HG03520 (cell line): ENCODE measurements around the gene PIN1.
"Not testable (repeated sequence)": the region's sequence is repeated elsewhere in the genome, so short reads cannot be mapped to it uniquely, and the experiment has no call there.

Experiments used
- ATAC-seq: cut with Tn5 transposase; IDR thresholded peaks from one replicate; pipeline ENCODE4 v1.9.1; 2021; ENCODE audit warnings: mild to moderate bottlenecking, moderate library complexity; ENCODE audit not compliant: unreplicated experiment

PIN1 gene

DNA sequence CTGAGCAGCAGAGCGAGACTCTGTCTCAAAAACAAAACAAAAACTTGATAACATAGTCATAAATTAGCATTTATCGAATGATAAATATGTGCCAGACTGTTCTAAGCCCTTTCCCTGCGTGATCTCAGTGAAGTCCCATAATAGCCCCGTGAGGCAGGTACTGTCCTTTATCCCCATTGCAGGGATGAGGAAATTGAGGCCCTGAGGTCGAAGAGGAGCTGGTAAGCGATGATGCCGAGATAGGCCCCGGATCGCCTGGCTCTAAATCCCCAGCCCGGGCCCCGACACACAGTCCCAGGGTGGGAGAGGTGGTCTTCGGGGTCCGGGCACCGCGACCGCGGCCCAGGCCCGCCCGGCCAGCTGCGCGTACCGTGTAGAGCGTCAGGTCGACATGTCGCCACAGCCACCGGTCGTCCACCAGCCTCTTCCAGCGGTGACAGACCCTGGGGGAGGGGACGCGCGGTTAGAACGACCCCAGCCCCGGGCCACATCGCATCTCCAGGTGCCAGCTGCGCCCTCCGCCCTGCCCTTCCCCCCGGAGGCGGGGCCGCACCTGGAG lies 16.9 kb upstream of the PIN1 start:
- ATAC-seq = no peak

- ATAC-seq = peak; percentile 80
Observed at GRCh38 chr19:9818734-9819595, 16.2 kb upstream of the PIN1 start, which contains the start of gene FBXL12. FBXL12 (minus strand) TSS chr19:9819079; CDS start chr19:9818813, 266 bp downstream.

GRCh38 chr19:9819596-9819909 lies 15.6 kb upstream of the PIN1 start:
- ATAC-seq = no peak

DNA sequence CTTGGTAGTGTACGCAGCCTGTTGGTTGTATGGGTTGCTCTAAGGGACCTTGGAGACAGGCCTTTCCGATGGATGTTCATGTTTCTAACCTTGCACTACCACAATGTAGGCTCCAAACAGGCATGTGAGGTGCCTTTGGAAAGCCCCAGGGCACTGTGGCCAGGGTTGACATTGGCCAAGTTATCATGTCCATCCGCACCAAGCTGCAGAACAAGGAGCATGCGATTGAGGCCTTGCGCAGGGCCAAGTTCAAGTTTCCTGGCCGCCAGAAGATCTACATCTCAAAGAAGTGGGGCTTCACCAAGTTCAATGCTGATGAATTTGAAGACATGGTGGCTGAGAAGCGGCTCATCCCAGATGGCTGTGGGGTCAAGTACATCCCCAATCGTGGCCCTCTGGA lies 15.1 kb upstream of the PIN1 start:
- not testable (repeated sequence) for ATAC-seq

DNA sequence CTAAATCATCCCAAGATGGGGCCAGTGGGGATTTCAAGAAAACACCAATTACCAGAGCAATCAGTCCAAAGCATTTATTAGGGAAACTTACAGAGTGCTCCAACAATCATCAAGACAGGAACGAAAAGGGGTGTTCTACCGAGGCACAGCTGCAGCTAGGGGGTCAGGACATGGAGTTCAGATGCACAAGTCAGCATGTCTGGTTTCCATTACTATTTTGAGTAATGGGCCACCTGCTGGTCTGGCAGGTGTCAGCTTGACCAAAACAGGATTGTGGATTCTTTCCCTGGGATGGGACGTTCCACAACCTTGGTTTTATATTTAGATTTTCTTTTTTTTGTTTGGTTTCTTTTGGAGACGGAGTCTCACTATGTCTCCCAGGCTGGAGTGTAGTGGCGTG lies 11.3 kb upstream of the PIN1 start:
- no peak for ATAC-seq

DNA sequence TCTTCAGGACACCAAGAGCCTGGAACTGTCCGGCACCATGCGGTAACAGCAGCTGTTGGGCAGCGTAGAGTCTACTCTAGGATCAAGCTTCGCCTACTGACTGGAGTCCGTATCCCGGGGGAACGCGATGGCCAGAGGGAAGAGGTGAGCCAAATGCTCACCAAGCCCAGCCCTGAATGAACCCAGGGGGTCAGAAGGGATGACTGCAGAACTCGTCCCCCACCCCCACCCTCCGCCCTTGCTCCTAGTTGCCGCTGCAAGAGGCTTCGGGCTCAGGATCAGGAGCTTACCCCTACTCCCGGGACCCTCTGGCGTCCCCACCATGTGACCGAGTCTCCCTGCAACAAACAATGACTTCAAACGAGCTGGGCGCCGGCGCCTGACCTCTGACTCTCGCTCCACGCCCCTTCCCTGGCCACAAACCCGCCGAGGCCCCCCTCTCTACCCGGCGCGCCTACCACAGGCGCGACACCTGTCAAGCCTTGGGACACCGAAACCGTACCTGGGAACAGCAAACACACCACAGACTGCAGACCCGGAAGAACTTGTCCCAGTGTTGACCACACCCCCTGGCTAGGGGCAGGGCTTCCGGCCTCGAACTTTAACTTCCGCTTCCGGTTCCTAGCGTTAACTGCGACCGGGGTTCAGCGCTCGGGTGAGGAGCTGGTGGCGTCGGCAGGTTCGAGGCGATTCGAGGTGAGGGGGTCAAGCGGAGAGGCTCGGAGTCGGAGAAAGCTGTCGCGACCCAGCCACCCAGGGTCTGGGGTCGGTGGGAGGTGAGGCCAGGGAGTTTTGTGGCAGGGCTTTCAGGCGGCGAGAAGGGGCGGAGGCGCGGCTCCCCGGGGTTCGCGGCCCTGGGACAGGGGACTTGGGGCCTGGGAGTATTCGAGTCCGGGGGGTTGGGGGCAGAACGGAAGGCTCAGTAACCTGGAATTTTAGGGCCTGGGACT lies 7.6 kb upstream of the PIN1 start, which contains the start of gene UBL5:
Gene UBL5 (plus strand): TSS at position 630 of the 950 bp plus-strand sequence. CDS start 420 bp downstream, outside the sequence.
- peak; percentile 72 for ATAC-seq

- ATAC-seq = no peak
Observed at GRCh38 chr19:9828551-9829063, 6.5 kb upstream of the PIN1 start.

DNA sequence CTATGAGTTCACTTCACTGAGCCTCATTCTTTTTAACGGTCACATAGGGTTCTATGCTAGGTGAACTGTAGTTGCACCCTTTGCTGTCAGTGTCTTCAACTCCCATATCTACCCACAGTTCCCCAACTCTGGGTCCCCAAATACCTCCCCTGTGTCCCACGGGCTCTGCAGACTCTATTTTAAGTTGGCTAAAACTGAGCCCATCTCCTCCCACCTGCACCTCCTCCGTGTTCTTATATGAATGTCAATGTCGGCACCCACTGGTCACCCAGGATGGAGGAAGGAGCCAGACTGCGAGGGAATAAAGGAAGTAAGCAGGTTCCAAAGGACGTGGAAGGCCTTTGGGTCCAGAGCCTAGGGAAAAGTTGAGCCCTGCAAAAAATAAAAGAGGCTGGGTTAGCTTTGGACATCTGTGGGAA lies 802 bp upstream of the PIN1 start:
- ATAC-seq = no peak

DNA sequence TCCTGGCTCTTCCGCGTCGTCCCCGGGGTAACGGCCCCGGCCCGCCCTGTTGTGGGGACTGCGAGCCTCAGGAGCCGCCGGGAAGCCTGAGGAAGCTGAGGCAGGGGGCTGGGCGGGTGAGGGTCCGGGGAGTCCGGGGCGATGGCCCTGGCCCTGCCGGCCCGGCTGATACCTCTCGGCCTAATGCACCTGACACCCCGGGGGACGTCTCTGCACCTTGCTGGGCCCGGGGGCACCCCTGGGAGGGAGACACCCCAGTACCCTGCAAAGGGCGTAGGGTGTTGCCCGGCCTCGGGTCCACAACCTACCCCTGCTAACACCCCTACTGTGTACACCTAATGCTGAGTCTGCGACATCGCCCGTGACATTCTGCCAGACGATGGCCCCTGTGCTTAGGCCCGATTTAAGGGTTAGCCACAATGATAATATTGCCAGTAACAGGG lies 410 bp downstream of the PIN1 start:
- peak; percentile 2 for ATAC-seq

DNA sequence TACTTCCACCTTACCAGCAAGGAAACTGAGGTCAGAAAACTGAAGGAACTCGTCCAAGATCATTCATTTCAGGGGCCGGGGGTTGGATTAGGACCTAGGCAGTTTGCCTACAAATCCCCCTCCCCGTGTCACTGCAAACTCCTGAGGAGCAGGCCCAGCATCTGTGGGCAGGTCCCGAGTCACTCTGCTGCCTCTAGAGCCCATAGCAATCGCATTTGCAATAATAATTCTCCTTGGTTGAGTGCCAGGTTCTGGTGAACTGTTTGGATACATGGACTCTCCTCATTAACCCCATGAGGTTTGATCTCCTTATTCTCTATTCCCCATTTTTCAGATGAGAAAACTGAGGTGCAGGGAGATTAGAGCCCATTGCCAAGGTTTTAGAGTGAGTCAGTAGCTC lies 903 bp downstream of the PIN1 start:
- ATAC-seq = no peak

DNA sequence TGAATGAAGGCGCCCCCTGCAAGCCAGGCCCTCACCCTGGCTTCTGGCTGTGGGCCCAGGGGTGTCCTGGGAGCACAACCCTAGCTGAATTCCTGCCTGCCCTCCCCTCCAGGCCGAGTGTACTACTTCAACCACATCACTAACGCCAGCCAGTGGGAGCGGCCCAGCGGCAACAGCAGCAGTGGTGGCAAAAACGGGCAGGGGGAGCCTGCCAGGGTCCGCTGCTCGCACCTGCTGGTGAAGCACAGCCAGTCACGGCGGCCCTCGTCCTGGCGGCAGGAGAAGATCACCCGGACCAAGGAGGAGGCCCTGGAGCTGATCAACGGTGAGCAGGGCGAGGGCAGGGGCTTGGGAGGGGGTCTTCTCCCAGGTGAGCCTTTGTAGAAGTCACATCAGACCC lies 3.2 kb downstream of the PIN1 start:
- ATAC-seq = no peak

- ATAC-seq = no peak
Observed at GRCh38 chr19:9839415-9839814, 4.3 kb downstream of the PIN1 start.

GRCh38 chr19:9842834-9843625 lies 7.9 kb downstream of the PIN1 start:
- ATAC-seq = no peak

GRCh38 chr19:9843626-9844273 lies 8.6 kb downstream of the PIN1 start:
- ATAC-seq = not testable (repeated sequence)

- no peak for ATAC-seq
Observed at GRCh38 chr19:9847087-9847671, 12.1 kb downstream of the PIN1 start.

- no peak for ATAC-seq
Observed at GRCh38 chr19:9848060-9848459, 12.9 kb downstream of the PIN1 start.

DNA sequence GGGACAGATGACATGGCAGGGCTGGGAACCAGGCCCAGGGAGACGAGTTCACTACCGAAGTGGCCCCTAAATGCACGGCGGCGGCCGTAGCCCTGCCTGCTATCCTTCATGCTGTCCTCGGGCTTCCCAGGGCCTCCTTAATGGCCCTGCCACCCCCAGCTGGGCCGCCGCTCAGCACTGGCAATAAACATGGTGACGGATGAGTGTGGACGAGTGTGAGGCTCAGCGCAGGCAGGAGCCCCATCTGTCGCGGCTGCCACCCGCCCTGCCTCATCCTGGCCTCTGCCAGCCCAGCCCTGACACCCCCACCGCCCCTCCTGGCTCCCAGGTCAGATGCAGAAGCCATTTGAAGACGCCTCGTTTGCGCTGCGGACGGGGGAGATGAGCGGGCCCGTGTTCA lies 13.6 kb downstream of the PIN1 start:
- no peak for ATAC-seq

GRCh38 chr19:9849791-9850190 lies 14.7 kb downstream of the PIN1 start:
- no peak for ATAC-seq

- ATAC-seq = no peak
Observed at GRCh38 chr19:9850235-9850959, 15.3 kb downstream of the PIN1 start.
